ENCODE measurements around the gene METTL5. TPM values are rescaled to one million over a fixed set of nuclear protein-coding genes. Genes with fewer than 3 reads are reported as not detected.
A peak's percentile ranks its signal among the peaks of the same experiment; 100 is the strongest.

The METTL5 gene
- total RNA-seq, 1 donor from 2014 or later = 55.7 TPM

DNA sequence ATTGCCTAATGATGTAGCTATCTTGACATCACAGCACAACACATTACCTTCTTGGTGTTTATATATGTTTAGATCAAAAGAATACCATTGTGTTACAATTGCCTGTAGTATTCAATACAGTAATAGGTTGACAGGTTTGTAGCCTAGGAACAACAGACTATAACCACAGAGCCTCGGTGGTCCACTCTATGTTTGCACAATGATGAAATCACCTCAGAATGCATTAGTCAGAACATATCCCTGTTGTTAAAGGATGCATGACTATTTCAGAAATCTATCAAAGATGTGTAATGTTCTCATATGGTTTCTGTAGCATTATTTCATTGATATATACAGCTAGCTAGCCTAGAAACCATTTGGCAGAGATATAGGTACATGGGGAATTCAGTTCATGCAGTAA is 8.9 kb downstream of the METTL5 start:
- TF ChIP-seq, protein P1, sequence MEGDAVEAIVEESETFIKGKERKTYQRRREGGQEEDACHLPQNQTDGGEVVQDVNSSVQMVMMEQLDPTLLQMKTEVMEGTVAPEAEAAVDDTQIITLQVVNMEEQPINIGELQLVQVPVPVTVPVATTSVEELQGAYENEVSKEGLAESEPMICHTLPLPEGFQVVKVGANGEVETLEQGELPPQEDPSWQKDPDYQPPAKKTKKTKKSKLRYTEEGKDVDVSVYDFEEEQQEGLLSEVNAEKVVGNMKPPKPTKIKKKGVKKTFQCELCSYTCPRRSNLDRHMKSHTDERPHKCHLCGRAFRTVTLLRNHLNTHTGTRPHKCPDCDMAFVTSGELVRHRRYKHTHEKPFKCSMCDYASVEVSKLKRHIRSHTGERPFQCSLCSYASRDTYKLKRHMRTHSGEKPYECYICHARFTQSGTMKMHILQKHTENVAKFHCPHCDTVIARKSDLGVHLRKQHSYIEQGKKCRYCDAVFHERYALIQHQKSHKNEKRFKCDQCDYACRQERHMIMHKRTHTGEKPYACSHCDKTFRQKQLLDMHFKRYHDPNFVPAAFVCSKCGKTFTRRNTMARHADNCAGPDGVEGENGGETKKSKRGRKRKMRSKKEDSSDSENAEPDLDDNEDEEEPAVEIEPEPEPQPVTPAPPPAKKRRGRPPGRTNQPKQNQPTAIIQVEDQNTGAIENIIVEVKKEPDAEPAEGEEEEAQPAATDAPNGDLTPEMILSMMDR (conservative IDR thresholded peaks at IDR 0.05) = no peak
- Mint-ChIP-seq H3K4me1 (peaks cover 7% of the 10 kb centered on the region), H3K4me3 (no peak overlapping the region), H3K9me3 (peaks cover 6% of the 10 kb centered on the region), H3K36me3 (ENCODE audit: low read depth) (peaks cover 39% of the 10 kb centered on the region), H3K27ac (ENCODE audit: unreplicated experiment) (no peak overlapping the region), H3K27me3 (ENCODE audit: low read depth) (no peaks in the 10 kb centered on the region)
- DNase-seq (ENCODE audit: low read depth, low spot score) = no peak

DNA sequence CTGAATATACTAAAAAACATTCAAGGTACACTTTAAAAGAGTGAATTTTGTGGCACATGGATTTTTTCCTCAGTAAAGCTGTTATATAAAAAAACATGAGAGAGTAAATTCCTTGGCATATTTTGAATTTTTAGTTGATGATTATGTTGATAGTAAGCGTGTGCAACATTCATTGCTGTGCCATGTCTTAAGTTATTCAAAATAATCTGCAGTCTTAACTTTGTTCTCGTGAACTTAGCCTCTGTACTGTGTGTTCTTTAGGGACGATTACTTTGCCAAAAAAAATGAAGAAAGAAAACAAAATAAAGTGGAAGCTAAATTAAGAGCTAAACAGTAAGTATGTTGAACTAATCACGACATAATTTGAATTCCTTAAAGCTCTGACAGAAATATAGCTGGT is 16.5 kb downstream of the METTL5 start:
- Mint-ChIP-seq H3K27ac (ENCODE audit: unreplicated experiment) (no peak overlapping the region), H3K4me3 (no peak overlapping the region), H3K36me3 (ENCODE audit: low read depth) (peaks cover 31% of the 10 kb centered on the region), H3K4me1 (peaks cover 7% of the 10 kb centered on the region), H3K9me3 (no peaks in the 10 kb centered on the region), H3K27me3 (ENCODE audit: low read depth) (no peaks in the 10 kb centered on the region)
- no peak for DNase-seq (ENCODE audit: low read depth, low spot score)
- TF ChIP-seq, protein P1 (conservative IDR thresholded peaks at IDR 0.05) = no peak

DNA sequence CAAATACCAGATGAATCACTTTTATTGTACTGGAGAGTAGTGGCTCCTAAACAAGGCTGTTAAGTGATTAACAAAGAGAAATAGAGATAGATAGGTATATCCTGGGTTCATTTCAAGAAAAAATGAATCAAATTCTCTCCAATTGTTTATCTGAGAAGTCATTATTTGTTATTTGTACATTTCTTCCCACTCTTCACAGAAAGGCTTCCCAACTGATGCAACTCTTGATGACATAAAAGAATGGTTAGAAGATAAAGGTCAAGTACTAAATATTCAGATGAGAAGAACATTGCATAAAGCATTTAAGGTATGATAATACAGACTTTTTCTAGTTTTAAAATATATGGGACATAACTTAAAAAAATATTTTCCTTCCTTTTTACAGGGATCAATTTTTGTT is 18.1 kb downstream of the METTL5 start:
- TF ChIP-seq, protein P1 (conservative IDR thresholded peaks at IDR 0.05) = no peak
- DNase-seq (ENCODE audit: low read depth, low spot score) = no peak
- Mint-ChIP-seq H3K36me3 (ENCODE audit: low read depth) (peaks cover 25% of the 10 kb centered on the region), H3K4me3 (no peak overlapping the region), H3K27ac (ENCODE audit: unreplicated experiment) (no peak overlapping the region), H3K4me1 (peaks cover 17% of the 10 kb centered on the region), H3K9me3 (no peaks in the 10 kb centered on the region), H3K27me3 (ENCODE audit: low read depth) (no peaks in the 10 kb centered on the region)

DNA sequence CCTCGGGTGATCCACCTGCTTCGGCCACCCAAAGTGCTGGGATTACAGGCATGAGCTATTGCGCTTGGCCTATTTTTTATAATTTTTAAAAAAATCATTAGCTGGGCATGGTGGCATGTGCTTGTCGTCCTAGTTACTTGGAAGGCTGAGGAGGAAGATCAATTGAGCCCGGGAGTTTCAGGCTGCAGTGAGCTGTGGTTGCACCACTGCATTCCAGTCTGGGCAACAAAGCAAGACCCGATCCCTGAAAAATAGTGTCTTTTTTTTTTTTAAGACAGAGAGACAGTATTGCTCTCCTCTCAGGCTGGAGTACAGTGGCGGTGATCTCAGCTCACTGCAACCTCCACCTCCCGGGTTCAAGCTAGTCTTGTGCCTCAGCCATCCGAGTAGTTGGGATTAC is 21.2 kb downstream of the METTL5 start:
- Mint-ChIP-seq H3K9me3 (no peaks in the 10 kb centered on the region), H3K27ac (ENCODE audit: unreplicated experiment) (no peak overlapping the region), H3K4me3 (no peak overlapping the region), H3K27me3 (ENCODE audit: low read depth) (no peaks in the 10 kb centered on the region), H3K36me3 (ENCODE audit: low read depth) (peaks cover 14% of the 10 kb centered on the region), H3K4me1 (peaks cover 30% of the 10 kb centered on the region)
- TF ChIP-seq, protein P1 (conservative IDR thresholded peaks at IDR 0.05) = no peak
- no peak for DNase-seq (ENCODE audit: low read depth, low spot score)

DNA sequence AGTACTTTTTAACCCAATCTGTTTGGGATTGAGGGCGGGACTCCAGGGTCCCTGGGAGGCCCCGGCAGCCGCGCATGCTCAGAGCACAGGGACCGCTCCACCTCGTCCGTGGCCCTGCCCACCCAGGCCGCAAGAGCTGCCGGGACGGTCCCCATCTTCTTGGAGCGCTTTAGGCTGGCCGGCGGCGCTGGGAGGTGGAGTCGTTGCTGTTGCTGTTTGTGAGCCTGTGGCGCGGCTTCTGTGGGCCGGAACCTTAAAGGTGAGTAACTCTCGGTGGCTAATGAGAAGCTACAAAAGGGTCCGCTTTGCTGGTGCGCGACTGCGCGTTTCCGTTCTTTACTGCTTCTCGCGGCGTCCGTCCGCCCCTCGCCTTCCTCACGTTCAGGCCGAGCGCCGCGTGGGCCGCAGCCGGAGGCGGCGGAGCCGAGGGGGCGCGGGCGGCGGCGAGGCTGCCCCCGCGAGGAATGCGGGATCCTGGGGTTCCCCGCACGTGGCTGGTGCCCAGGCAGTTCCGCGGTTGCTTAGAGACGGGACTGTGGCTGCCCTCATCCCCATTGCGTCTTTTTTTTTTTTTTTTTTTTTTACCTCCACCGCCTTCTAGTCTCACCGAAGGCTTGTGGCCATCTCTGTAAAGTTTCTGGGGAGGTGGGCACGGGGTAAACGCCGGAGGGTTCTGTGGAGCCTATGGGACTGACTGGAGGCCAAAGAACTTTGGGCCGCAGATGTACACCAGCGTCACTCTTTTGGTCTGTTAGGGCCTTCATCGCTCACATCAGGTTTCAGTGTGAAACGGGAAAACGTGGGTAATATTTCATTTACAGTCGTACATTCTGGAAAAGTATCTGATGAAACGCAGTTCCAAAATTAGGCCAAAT is 25.8 kb downstream of the METTL5 start, which contains the start of gene SSB:
Gene SSB (plus strand): TSS at position 154 of the 875 bp plus-strand sequence. CDS start 2,090 bp downstream, outside the sequence.
- Mint-ChIP-seq H3K27ac (ENCODE audit: unreplicated experiment) (peak within 1 kb of the TSS; percentile 75), H3K9me3 (peaks cover 3% of the 10 kb centered on the region), H3K27me3 (ENCODE audit: low read depth) (no peaks in the 10 kb centered on the region), H3K36me3 (ENCODE audit: low read depth) (peaks cover 6% of the 10 kb centered on the region), H3K4me1 (peaks cover 34% of the 10 kb centered on the region), H3K4me3 (peak within 1 kb of the TSS; percentile 96)
- peak; percentile 85 for DNase-seq (ENCODE audit: low read depth, low spot score)
- TF ChIP-seq, protein P1 (conservative IDR thresholded peaks at IDR 0.05) = no peak

Data from neural crest cell (in vitro differentiated cells).